ENCODE results near the gene ZSWIM5. TPM values are rescaled to one million over a fixed set of nuclear protein-coding genes. Genes with fewer than 3 reads are reported as not detected.

The ZSWIM5 gene
- total and polyA plus RNA-seq, 9 of the 15 experiments (the other 6 are each of a cell fraction or from before 2014, with no cell fraction given), result under 0.01 to 0.07 (median 0.03) TPM; not detected in 3

- Histone ChIP-seq H4K20me1 (replicated peaks; ENCODE audit: control insufficient read depth, insufficient read depth, low read length) (no peaks in the 10 kb centered on the region), H3K27me3 (ENCODE audit: control insufficient read depth in 2 of 2, insufficient read depth in 2 of 2, low read length in 2 of 2) (peaks cover 0 to 2% of the 10 kb centered on the region in 2 experiments; a peak in 1 of 5 replicates), H3K4me1 (replicated peaks in 1 of 2; ENCODE audit: control insufficient read depth in 2 of 2, insufficient read depth in 2 of 2, low read length in 2 of 2) (no peaks in the 10 kb centered on the region), H3K9me3 (replicated peaks; ENCODE audit: control insufficient read depth, insufficient read depth, low read depth, low read length) (0 out of 2 replicates have a peak, but pooled peaks cover 2% of the 10 kb centered on the region), H2AFZ (ENCODE audit: low read depth, low read length) (no peak overlapping the region), H3K4me3 (no peak overlapping the region), H3K9ac (ENCODE audit: insufficient read depth in 1 of 2, low read depth in 2 of 2, low read length in 2 of 2) (no peak overlapping the region), H3K27ac (ENCODE audit: extremely low read depth, low read depth, low read length) (no peak overlapping the region), H3K36me3 (ENCODE audit: control insufficient read depth, insufficient read depth, low read length) (no peaks in the 10 kb centered on the region), H3K79me2 (ENCODE audit: control insufficient read depth, insufficient read depth, low read length) (no peaks in the 10 kb centered on the region), H3K9me1 (ENCODE audit: control insufficient read depth, insufficient read depth, low read length) (no peaks in the 10 kb centered on the region), H3K4me2 (ENCODE audit: insufficient read depth, low read length) (no peak overlapping the region)
- no TSS peak for BruUV-seq (replicated peaks)
- POLR2A ChIA-PET, result no interaction called here
- in situ Hi-C loops (cut with MboI) (no loop called here), intact Hi-C loops (cut with micrococcal nuclease) (no loop called here)
- CTCF ChIA-PET (ENCODE audit: low intra/inter-chr PET ratio), result no interaction called here
- FAIRE-seq, result no peak
- peak; percentile 29 for TF ChIP-seq NFYB (IDR thresholded peaks at IDR 0.05; ENCODE audit: extremely low read depth, insufficient read length)
- TF ChIP-seq RBM25 (IDR thresholded peaks at IDR 0.05; ENCODE audit: low read depth, low read length, severe bottlenecking), result peak; percentile 32
- TF ChIP-seq HINFP (tag; conservative IDR thresholded peaks at IDR 0.05; ENCODE audit: low read depth), result peak; percentile 23; the same call in 1 of the 2 replicates
- TF ChIP-seq, protein P1, sequence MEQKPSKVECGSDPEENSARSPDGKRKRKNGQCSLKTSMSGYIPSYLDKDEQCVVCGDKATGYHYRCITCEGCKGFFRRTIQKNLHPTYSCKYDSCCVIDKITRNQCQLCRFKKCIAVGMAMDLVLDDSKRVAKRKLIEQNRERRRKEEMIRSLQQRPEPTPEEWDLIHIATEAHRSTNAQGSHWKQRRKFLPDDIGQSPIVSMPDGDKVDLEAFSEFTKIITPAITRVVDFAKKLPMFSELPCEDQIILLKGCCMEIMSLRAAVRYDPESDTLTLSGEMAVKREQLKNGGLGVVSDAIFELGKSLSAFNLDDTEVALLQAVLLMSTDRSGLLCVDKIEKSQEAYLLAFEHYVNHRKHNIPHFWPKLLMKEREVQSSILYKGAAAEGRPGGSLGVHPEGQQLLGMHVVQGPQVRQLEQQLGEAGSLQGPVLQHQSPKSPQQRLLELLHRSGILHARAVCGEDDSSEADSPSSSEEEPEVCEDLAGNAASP (IDR thresholded peaks at IDR 0.05), result no peak
- TF ChIP-seq ESRRA (IDR thresholded peaks at IDR 0.05; ENCODE audit: borderline replicate concordance, low read depth), result no peak
- TF ChIP-seq E2F1 (CRISPR knock-in tag; IDR thresholded peaks at IDR 0.05), result no peak
- TF ChIP-seq PCBP2 (IDR thresholded peaks at IDR 0.05; ENCODE audit: low read depth, low read length, poor library complexity, severe bottlenecking), result no peak
- peak; percentile 56; the same call in 2 of the 3 replicates for ATAC-seq
- no peak for DNase-seq (ENCODE audit: extremely low read depth in 1 of 4, low spot score in 3 of 4)
These were observed 9.5 kb downstream of the ZSWIM5 start for GRCh38 chr1:45196863-45197262.
